GM19324 (cell line): ENCODE results near the gene SUN1.
"Not testable (repeated sequence)": the region's sequence is repeated elsewhere in the genome, so short reads cannot be mapped to it uniquely, and the experiment has no call there.

Experiments used
- ATAC-seq: cut with Tn5 transposase; IDR thresholded peaks from one replicate; pipeline ENCODE4 v1.9.1; 2021; ENCODE audit warnings: mild to moderate bottlenecking, moderate library complexity; ENCODE audit not compliant: unreplicated experiment, low FRiP score

SUN1 gene, protein sequence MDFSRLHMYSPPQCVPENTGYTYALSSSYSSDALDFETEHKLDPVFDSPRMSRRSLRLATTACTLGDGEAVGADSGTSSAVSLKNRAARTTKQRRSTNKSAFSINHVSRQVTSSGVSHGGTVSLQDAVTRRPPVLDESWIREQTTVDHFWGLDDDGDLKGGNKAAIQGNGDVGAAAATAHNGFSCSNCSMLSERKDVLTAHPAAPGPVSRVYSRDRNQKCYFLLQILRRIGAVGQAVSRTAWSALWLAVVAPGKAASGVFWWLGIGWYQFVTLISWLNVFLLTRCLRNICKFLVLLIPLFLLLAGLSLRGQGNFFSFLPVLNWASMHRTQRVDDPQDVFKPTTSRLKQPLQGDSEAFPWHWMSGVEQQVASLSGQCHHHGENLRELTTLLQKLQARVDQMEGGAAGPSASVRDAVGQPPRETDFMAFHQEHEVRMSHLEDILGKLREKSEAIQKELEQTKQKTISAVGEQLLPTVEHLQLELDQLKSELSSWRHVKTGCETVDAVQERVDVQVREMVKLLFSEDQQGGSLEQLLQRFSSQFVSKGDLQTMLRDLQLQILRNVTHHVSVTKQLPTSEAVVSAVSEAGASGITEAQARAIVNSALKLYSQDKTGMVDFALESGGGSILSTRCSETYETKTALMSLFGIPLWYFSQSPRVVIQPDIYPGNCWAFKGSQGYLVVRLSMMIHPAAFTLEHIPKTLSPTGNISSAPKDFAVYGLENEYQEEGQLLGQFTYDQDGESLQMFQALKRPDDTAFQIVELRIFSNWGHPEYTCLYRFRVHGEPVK

DNA sequence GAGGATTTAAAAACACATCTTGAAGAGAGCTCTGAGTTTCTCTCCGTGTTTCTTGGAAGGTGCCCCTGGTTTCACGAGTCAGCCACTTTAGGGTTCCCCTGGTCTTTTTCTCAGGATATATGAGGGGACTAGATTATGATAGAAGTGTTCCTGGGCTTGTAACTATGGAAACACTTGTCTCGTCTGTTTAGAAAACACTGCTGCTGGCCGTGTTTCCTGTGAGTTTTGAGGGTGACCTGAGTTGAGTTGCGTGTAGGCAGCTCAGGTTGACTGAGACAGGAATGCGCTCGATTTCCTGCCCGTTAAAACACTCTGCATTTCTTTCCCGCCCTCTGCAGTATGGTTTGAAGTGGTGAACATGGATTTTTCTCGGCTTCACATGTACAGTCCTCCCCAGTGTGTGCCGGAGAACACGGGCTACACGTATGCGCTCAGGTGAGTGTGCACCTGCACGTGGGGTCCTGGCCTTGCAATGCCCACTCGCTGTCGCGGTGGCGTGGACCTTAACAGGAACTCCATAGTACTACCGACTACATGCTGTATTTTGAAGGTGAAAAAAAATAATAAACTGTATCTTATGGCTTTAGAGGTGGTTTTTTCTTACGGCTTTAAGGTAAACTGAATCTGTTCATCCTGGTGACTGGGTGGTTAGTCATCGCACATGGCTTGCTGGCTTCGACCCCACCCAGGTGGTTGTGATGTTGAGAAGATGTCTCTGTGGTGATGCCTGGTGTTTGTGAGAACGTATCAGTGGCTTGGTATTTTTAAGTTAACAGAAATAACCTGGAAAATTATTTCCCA lies at the start of gene SUN1:
SUN1 (plus strand) TSS at position 310 of the 801 bp plus-strand sequence; CDS start at position 359, 49 bp downstream.
- peak; percentile 37 for ATAC-seq

DNA sequence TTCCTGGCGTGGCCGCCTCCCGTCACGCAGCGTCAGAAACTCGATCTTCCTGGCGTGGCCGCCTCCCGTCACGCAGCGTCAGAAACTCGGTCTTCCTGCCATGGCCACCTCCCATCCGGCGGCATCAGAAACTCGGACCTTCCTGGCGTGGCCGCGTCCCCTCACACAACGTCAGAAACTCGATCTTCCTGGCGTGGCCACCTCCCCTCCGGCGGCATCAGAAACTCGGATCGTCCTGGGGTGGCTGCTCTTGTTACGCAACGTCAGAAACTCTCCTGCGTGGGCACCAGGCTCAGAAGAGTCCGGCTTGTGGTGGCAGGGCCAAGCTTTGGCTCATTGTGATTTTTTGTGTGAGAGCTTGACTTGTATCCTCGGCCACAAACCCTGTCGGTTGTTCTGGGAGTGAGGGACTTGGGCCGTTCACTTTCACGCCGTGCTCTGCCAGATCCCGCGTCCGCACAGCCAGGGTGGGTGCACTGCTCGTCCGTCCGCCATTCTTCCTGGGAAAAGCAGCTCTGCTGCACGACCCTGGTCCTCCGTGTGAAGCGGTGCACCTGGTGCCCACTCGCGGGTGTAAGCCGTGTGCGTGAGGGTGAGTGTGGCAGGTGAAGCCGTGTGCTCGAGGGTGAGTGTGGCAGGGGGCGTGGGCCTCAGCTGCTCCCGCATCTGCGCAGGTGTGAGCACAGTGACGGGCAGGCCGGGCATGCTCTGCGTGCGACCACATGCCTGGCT lies 49.4 kb upstream of the SUN1 start:
- no peak for ATAC-seq

DNA sequence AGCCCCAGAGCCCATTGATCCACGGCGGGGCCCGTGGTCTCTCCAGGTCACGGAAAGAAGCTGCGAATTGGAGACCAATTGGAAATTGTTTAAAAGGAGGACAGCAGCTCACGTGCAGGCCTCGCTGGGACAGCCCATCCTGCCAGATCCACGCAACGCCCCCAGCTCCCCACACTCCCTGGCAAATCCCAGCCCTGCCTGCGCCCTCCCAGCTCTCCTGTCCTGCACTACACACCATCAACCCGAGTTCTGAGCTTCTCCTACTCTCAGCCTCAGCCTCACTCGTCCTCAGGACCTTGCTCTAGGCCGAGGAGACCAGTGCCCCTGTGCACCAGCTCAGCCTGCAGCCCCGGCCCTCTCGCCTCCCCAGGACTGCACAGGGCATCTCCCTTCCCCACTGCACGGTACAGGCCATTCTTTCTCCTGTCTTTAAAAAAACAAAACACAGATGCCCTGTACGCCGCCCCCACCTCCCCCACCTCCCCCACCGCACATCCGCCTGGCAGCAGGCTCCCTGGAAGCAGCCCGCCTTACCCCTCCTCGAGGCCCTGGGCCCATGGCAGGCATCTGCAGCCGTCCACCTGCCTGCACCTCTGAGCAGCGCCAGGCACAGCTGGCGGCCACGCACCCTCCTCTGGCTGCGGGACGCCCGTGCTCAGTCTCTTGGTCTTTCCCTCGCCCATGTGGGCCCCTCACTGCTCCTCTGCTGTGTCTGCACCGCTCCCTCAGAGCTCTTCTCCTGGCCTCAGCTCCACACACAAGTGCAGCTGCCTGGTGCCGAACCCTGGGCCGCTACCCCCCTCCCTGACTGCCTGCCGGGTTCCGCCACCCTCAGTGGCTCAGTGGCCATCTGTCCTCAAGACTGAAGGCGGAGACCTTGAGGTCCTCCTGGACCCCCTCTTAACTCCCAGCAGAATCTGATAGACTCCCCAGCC lies 48.5 kb upstream of the SUN1 start:
- ATAC-seq: no peak

DNA sequence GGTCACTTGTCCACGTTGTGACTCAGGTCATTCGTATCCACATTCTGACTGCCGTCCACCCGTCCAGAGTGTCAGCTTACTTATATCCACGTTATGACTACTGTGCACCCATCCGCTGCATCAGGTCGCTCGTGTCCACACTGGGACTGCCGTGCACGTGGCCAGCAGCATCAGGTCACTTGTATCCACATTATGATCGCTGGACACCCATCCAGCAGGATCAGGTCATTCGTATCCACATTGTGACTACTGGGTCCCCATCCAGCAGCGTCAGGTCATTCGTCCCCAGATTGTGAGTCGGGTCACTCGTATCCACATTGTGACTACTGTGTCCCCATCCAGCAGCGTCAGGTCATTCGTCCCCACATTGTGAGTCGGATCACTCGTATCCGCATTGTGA lies 47.3 kb upstream of the SUN1 start:
- ATAC-seq: no peak

DNA sequence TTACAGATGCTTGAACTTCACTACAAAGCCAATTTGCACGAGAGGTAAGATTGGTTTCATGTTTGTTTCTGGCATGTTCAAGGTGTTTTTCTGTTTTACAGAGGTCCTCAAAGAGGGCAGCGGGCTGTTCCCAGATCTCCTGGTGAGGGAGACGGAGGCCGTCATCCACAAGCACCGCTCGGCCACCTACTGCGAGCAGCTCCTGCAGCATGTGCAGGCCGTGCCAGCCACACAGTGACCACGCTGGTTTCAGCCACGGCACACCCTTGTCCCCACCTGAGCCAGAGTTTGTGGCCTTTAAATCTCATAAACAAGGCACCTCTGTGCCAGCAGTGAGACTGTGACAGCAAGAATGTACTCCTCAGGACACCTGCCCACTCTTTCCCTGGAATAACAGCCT lies 46.9 kb upstream of the SUN1 start:
- ATAC-seq: no peak

DNA sequence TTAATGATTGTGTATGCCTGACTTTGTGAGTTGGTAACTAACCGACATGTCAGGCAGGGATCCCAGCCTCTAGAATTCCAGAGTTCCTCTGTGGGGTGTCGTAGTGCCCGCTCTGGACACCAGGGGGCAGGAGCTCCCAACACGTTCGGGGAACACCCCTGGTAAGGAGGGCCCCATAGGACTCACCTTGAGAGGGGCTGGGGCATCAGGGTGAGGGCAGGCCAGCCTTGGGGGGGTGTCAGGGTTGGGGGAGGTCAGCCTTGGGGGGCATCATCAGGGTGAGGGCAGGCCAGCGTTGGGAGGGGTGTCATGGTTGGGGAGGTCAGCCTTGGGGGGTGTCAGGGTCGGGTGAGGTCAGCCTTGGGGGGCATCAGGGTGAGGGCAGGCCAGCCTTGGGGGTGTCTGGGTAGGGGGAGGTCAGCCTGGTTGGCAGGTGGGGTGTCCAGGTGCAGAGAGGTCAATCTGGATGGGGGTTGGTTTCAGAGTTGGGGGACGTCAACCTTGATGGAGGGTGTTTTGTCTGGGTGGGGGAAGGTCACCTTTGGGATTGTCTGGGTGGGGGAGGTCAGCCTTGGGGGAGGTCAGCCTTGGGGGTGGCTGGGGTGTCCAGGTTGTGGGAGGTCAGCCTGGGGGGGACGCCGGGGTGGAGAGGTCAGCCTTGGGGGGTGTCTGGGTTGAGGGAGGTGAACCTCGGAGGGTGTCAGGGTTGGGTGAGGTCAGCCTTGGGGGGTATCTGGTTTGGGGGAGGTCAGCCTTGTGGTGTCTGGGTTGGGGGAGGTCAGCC lies 45.6 kb upstream of the SUN1 start:
- no peak for ATAC-seq

DNA sequence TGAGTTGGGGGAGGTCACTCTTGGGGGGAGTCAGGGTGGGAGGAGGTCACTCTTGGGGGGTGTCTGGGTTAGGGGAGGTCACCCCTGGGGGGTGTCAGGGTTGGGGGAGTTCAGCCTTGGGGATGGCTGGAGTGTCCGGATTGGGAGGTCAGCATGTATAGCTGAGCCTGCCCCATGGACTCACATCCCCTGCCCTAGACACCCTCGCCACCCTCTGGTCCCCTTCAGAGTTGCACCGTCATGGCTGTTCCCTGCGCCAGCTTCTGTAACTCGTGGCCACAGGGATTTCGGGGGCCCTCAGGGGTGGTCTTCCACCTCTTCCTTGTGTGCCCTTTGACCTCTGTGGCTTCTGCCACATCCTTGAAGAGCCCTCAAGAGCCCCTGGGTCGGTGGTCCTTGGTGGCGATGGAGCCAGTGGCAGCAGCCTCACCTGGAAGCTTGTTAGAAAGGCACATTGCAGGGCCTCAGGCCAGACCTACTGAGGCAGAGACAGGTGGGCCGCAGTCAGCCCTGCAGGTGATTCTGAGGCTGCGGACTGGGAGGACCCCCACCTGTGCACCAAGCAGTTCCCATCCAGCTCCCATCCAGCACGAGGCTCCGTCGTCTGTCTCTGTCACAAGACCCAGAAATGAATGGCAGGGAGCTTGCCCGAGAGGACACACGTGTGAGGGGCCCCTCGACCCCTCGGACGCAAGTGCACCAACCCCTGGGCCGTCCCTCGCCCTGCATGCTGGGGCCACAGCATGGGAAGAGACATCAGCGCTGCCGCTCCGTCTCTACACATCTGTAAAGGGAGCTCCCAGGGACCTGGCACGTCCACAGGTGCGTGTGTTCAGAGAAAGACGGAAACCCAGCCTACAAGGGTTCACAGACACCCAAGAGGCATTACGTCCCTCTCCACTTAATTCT lies 44.7 kb upstream of the SUN1 start:
- ATAC-seq: no peak

DNA sequence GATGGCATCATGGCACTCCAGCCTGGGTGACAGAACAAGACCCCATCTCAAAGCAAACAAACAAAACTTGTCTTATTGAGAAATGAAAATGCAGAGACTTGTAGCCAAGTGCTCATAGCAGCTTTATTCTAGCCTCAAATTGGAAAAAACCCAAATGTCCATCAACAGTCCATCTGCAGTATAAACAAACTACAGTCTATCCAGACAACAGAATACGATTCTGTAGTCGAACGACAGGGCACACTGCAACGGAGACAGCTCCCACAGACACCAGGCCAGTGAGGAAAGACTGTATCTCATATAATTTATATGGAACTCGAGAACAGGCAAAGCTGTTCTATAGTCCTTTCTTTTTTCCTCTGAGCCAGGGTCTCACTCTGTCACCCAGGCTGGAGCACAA lies 40.8 kb upstream of the SUN1 start:
- no peak for ATAC-seq

DNA sequence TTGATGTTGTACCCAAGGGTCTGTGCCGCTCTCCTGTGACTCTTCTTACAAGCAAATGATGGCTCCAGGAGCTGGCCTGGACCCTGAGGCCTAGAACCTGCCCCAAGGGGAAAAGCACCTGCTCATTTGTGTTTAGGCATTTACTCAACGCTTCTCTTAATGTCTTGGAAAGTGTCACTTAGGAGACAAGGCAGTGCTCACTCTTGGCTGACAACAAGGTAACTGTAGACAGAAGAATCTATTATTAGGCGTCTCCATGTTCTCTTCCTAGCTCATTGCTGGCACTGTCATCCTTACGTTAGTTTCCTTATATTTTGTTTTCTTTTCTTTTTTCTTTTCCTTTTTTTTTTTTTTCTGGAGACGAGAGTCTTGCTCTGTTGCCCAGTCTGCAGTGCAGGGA lies 38.1 kb upstream of the SUN1 start:
- no peak for ATAC-seq

DNA sequence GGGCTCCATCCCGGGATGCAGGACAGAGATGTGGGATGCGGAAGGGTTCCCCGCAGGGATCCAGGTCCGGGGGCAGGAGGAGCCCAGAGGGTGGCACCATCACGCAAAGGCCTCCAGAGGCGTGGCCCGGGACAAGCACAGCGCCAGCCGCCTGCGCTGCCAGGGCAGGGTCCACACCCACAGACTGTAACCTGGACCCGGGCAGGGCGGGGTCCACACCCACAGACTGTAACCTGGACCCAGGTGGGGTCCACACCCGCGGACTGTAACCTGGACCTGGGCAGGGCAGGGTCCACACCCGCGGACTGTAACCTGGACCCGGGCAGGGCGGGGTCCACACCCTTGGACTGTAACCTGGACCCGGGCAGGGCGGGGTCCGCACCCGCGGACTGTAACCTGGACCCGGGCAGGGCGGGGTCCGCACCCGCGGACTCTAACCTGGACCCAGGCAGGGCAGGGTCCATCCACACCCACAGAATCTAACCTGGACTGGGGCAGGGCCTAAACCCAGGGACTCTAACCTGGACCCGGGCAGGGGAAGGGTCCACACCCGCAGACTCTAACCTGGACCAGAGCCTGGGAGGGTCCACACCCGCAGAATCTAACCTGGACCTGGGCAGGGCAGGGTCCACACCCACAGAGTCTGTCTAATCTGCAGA lies 37.5 kb upstream of the SUN1 start:
- no peak for ATAC-seq

DNA sequence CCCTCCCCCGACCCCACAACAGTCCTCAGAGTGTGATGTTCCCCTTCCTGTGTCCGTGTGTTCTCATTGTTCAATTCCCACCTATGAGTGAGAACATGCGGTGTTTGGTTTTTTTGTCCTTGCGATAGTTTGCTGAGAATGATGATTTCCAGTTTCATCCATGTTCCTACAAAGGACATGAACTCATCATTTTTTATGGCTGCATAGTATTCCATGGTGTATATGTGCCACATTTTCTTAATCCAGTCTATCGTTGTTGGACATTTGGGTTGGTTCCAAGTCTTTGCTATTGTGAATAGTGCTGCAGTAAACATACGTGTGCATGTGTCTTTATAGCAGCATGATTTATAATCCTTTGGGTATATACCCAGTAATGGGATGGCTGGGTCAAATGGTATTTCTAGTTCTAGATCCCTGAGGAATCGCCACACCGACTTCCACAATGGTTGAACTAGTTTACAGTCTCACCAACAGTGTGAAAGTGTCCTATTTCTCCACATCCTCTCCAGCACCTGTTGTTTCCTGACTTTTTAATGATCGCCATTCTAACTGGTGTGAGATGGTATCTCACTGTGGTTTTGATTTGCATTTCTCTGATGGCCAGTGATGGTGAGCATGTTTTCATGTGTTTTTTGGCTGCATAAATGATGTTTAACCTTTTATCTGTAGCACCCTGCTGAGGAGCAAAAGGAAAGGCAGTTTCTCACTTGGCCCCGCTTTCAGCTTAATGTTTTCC lies 35.7 kb upstream of the SUN1 start:
- not testable (repeated sequence) for ATAC-seq

DNA sequence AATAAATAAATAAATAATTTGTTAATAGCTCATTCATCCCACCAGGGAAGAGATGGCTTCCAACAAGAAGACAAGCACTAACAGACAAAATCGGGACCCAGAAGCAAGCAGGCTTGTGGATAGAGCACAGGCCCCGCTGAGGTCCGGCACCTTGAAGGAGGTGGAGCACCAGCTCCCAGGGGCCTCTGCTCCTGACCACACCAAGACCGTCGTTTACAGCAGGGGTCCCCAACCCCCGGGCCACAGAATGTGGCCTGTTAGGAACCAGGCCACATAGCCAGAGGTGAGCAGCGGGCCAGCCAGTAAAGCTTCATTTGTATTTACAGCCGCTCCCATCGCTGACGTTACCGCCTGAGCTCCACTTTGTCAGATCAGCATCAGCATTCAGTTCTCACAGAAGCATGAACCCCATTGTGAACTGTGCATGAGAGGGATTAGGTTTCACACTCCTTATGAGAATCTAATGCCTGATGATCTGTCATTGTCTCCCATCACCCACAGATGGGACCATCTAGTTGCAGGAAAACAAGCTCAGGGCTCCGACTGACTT lies 33.3 kb upstream of the SUN1 start:
- ATAC-seq: no peak

DNA sequence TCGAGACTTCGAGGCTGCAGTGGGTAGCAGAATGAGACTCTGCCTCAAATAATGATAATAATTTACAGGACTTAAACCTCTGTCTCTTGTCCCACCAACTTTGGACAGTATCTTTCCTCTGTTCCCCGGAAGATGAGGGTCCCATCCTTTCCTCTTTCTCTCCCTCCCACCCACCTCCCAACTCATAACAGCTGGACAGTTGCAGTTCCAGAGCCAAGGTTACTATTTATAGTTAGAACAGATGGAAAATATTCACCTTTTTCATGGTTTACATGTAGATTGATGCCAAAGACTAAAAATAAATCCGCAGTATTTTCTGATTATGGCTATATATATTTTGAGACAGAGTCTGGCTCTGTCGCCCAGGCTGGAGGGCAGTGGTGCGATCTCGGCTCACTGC lies 31.6 kb upstream of the SUN1 start:
- ATAC-seq: no peak

DNA sequence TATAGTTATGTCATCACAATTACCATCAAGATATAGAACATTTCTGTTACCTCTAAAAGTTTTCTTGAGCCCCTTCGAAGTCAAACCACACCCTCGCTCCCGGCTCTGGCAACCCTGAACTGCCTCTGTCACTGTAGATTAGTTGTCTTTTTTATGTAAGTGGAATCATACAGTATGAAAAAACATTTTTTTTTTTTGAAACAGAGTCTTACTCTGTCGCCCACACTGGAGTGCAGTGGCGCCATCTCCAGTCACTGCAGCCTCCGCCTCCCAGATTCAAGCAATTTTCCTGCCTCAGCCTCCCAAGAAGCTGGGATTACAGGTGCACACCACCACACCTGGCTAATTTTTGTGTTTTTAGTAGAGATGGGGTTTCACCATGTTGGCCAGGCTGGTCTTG lies 30.9 kb upstream of the SUN1 start:
- ATAC-seq: not testable (repeated sequence)

DNA sequence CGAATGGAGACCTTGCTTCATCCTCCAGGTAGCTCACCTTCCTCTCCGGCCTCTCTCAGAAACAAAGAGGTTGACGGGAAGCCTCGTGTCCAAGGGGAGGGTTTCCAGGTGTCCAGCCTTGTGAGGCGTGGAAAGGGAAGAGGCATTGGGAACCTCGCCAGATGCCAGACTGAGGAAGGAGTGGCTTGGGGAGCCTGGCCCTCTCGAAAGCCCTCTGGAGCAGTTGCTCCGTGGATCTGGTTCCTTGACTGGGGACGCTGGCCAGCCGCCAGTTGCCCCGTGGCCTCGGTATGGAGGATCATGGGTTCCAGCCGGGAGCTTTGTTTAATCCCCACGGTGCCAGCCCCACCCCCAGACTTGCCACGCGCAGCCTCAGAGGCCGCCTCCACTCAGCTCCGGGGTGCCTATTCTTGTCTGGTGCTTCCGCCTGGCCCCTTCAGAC lies 30.3 kb upstream of the SUN1 start:
- ATAC-seq: no peak
